Activated CD4-positive, CD25-positive, alpha-beta regulatory T cell treated with anti-CD3 and anti-CD28 coated beads, Interleukin-2, amount 50 U/mL, for 72 hours (primary cell): ENCODE results near the gene GLI3.

Experiments
- DNase-seq: peaks from one replicate; pipeline ENCODE4 v3.0.0; 2021

The GLI3 gene

DNA sequence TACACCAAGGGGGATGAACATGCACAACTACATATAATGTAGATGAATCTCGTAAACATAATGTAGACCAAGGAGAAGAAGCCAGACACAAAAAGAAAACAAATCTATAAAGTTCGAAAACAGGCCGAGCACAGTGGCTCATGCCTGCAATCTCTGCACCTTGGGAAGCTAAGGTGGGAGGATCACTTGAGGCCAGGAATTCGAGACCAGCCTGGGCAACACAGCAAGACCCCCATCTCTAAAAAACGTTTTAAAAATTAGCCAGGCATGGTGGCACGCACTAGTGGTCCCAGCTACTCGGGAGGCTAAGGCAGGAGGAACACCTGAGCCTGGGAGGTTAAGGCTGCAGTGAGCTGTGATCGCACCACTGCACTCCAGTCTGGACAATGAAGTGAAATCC lies 68.5 kb downstream of the GLI3 start:
- no peak for DNase-seq

DNA sequence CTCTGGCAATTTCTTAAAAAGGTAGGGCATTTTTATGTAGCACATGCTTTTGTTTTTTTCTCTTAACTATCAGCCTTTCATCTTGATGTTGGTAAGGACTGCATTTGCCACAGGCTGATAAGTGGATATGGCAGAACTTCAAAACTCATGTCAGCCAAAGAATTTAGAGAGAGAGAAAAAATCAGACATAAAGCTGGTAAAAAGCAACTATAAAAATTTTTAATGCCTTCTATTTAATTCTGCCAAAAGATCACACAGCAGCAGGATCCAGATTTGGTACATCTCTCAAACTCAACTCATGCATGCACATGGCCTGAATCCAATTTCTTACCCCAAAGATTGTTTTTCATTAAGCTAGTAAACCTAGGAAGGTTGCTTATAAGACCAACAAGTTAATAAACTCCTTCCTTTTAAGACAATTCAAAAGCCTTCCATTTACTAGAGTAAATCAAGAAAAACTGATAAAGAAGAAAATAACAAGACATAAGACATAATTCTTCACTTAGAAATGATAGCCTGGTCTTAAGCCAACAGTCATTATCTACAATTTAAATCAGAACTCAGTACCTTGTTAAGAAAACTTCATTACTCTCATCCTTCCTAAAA lies 69.3 kb downstream of the GLI3 start:
- no peak for DNase-seq

- no peak for DNase-seq
Observed at GRCh38 chr7:42167206-42167605, 69.8 kb downstream of the GLI3 start.

GRCh38 chr7:42164881-42165428 lies 72.1 kb downstream of the GLI3 start:
- DNase-seq: no peak

GRCh38 chr7:42162560-42163325 lies 74.3 kb downstream of the GLI3 start:
- DNase-seq: no peak

DNA sequence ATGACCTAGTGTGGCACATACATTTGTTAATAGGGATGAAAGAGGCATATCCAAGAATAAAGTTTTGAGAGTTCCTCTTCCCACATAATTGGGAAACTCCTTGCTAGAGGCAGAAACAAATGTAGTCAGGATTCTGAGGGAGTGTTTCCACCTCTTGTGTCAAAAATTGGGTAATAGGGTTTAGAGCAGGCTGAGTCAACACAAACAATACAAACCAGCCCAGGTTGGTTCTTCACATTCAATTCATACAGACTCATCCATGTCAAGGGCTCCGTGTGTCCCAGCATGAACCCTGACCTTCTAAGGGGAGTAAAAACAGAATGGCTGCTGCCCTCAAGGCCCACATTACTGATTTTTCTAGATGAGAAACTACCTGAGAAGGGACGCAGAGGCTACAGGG lies 75.3 kb downstream of the GLI3 start:
- no peak for DNase-seq

- DNase-seq: no peak
Observed at GRCh38 chr7:42161110-42161509, 75.9 kb downstream of the GLI3 start.

DNA sequence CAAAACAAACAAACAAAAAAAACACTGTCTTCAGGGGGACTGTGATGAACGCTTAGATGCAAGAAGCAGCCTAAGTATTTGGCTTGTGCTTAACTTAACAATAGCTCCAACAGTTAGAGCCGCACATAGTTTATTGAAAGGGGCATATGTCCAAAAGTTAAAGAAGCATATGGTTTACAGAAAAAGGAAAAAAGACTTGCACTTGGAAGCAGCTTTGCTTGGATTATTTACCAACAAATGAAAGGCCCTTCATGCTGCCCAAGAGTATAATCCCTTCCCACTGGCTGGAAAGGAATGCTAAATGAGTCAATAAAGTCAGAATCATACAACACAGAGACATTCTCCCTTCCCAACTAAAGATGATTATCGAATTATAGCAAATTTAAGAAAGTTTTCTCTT lies 77.9 kb downstream of the GLI3 start:
- no peak for DNase-seq

DNA sequence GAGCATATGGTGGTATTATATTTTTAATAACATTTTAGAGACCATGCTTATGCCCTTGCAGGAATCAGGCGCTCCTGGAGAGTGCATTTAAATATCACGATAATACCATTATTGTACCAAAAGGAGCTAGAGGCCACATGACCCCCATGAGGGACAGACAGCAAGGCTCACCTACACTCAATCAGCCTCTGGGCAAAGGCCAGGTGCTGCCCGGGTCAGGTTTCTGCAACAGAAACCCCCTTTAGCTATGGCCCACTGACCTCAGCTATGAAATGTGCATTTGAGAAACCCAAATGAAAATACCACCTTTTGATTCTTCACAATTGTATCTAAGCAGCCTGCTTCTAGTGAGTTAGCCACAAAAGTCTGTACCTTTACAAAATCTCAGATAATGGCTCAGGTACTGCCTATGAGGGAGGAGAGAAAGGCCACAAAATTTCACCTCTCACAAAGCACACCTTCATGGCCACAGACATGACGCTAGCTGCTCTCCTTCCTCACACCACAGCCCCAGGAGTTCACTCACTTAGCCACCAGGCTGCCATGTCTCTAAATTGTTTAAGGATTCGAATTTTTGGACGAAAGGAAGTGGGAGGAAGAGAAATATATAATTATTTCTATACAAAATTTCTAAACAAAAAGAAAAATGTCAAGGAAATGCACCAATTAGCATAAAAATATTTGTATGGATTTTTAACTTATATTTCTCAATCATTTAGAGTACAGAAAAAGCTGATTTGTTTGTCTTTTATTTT lies 79.9 kb downstream of the GLI3 start:
- DNase-seq: no peak

- no peak for DNase-seq
Observed at GRCh38 chr7:42156291-42156865, 80.6 kb downstream of the GLI3 start.

- DNase-seq: no peak
Observed at GRCh38 chr7:42155584-42156290, 81.3 kb downstream of the GLI3 start.

GRCh38 chr7:42154173-42154572 lies 82.8 kb downstream of the GLI3 start:
- no peak for DNase-seq

- DNase-seq: no peak
Observed at GRCh38 chr7:42152329-42153205, 84.4 kb downstream of the GLI3 start.

- DNase-seq: no peak
Observed at GRCh38 chr7:42151309-42151708, 85.7 kb downstream of the GLI3 start.

- DNase-seq: no peak
Observed at GRCh38 chr7:42145539-42145938, 91.5 kb downstream of the GLI3 start.

- no peak for DNase-seq
Observed at GRCh38 chr7:42144604-42145003, 92.4 kb downstream of the GLI3 start.

GRCh38 chr7:42143711-42144600 lies 93.1 kb downstream of the GLI3 start:
- DNase-seq: no peak

DNA sequence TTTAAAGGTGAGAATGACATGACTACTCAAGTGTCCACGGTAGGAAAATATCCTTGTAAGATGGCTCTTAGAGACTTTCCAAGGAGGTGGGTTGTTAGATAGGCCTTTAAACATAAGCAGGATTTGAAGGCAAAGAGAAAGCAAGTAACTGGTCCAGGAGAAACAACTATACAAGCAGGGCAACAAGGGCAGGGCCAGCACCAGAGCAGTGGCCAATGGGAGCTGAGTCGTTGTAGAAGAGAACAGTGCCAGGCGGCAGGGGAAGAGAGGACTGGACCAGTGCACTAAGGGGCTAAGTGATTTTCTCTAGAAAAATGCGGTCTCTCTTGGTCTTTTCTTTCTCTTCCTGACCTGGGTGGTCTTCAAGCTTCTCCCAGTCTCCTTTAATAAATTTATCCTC lies 94.9 kb downstream of the GLI3 start:
- DNase-seq: no peak

- no peak for DNase-seq
Observed at GRCh38 chr7:42139751-42140150, 97.3 kb downstream of the GLI3 start.

DNA sequence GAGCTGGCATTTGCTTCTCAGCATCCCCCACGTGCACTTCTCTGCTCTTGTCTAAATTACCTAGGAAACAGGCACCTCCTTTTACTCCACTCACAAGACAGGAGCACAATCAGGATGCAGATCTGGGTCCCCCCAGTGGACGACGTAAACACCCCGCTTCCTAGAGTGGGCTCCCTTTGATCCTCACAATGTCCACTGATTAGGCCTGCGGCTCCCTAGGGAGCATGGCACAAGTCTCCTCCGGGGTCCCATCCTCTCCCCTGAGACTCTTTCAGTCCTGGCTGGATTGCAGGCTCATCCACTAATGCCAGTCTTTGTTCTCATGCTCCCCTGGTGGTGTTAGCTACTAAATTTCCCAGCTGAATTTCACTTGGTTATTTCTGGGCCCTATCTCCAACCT lies 98.3 kb downstream of the GLI3 start:
- DNase-seq: no peak

- DNase-seq: no peak
Observed at GRCh38 chr7:42137941-42138340, 99.1 kb downstream of the GLI3 start.
